Neural progenitor cell (in vitro differentiated cells): Measurements from ENCODE around the gene OR2L13. TPM values are rescaled to one million over a fixed set of nuclear protein-coding genes. Genes with fewer than 3 reads are reported as not detected.

Experiments used
- DNase-seq: peaks from one replicate; pipeline ENCODE4 v3.0.0-alpha.2; 2016; ENCODE audit warnings: low spot score
- H2AFZ ChIP-seq: fragments of 200-600 bp; sonication (generic); replicated peaks from 2 replicates; pipeline ENCODE4 v1.6.1; 2016; ENCODE audit warnings: antibody characterized with exemption
- H3F3A ChIP-seq: fragments of 200-600 bp; sonication (generic); 2 replicates; pipeline ENCODE4 v1.6.1; 2016; ENCODE audit warnings: antibody characterized with exemption, low read depth
- H3K27ac ChIP-seq: fragments of 200-600 bp; sonication (generic); 2 replicates; pipeline ENCODE4 v1.5.1; 2016; ENCODE audit warnings: mild to moderate bottlenecking
- H3K27me3 ChIP-seq: fragments of 200-600 bp; sonication (generic); 2 replicates; pipeline ENCODE4 v1.6.1; 2016; ENCODE audit warnings: mild to moderate bottlenecking, moderate library complexity
- H3K36me3 ChIP-seq: fragments of 200-600 bp; sonication (generic); 2 replicates; pipeline ENCODE4 v1.5.1; 2016
- H3K4me1 ChIP-seq: fragments of 200-600 bp; sonication (generic); 2 replicates; pipeline ENCODE4 v1.6.1; 2016; ENCODE audit warnings: mixed run types
- H3K4me2 ChIP-seq: fragments of 200-600 bp; sonication (generic); 2 replicates; pipeline ENCODE4 v1.6.1; 2016
- H3K4me3 ChIP-seq: fragments of 200-600 bp; sonication (generic); 2 replicates; pipeline ENCODE4 v1.5.1; 2016
- H3K79me2 ChIP-seq: fragments of 200-600 bp; sonication (generic); 2 replicates; pipeline ENCODE4 v1.6.1; 2016; ENCODE audit warnings: low read depth
- H3K9ac ChIP-seq: fragments of 200-600 bp; sonication (generic); 2 replicates; pipeline ENCODE4 v1.6.1; 2016
- H3K9me3 ChIP-seq: fragments of 200-600 bp; sonication (generic); 2 replicates; pipeline ENCODE4 v1.5.1; 2016; ENCODE audit warnings: low read depth
- H4K20me1 ChIP-seq: fragments of 200-600 bp; sonication (generic); 2 replicates; pipeline ENCODE4 v1.6.1; 2016; ENCODE audit warnings: low read depth
- H3K27ac Mint-ChIP-seq: 3 replicates; pipeline ENCODE4 v1.8.0; 2021; ENCODE audit warnings: mixed read lengths
- H3K27me3 Mint-ChIP-seq: 2 replicates; pipeline ENCODE4 v1.8.0; 2022; ENCODE audit warnings: low read depth, mild to moderate bottlenecking, inconsistent platforms, moderate library complexity, mixed read lengths; ENCODE audit not compliant: insufficient read depth
- H3K36me3 Mint-ChIP-seq: 3 replicates; pipeline ENCODE4 v1.8.0; 2021; ENCODE audit warnings: mixed read lengths
- H3K4me1 Mint-ChIP-seq: 3 replicates; pipeline ENCODE4 v1.8.0; 2021; ENCODE audit warnings: mixed read lengths
- H3K4me3 Mint-ChIP-seq: 3 replicates; pipeline ENCODE4 v1.8.0; 2021; ENCODE audit warnings: mild to moderate bottlenecking, moderate library complexity, mixed read lengths
- H3K9me3 Mint-ChIP-seq: 3 replicates; pipeline ENCODE4 v1.8.0; 2020; ENCODE audit warnings: mixed read lengths
- EZH2 ChIP-seq: fragments of 200-600 bp; sonication (generic); IDR thresholded peaks from 2 replicates; pipeline ENCODE4 v1.6.1; 2017; ENCODE audit warnings: antibody characterized with exemption, mild to moderate bottlenecking, moderate library complexity
- EZH2phosphoT487 ChIP-seq: fragments of 200-600 bp; sonication (generic); IDR thresholded peaks from 2 replicates; pipeline ENCODE4 v1.6.1; 2017; ENCODE audit warnings: antibody characterized with exemption
- total RNA-seq: library from RNA; depleted of rRNA; stranded (reverse); fragments of >200 nt; gene quantifications from 2 replicates; pipeline ENCODE4 v1.2.3, GENCODE V29; 2015; ENCODE audit warnings: low replicate concordance
- TF ChIP-seq, protein P1 (sequence below): fragments of 200-600 bp; sonication (generic); IDR thresholded peaks from 2 replicates; pipeline ENCODE4 v1.5.1; 2017; ENCODE audit warnings: antibody characterized with exemption, mild to moderate bottlenecking

Gene OR2L13
- total RNA-seq, 1 donor from 2014 or later, result not detected

DNA sequence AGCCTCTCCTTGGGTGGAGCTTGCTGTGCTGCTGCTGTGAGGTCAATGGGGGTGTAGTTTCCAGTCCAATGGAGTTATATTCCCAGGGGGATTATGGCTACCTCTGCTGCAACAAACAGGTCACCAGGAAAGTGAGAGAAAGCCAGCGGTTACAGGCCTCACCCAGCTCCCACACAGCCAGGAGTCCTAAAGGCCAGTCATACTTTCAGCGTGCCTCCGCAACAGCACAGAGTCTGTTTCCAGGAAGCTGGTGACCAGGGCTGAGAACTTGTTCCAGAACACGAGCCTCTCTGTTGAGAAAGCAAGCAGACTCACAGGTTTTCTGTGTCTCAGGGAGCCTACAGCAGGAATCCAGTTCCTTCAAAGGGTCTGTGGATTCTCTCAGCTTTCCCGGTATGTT, 32.7 kb downstream of the OR2L13 start:
- H3K9me3 ChIP-seq, result peaks cover 35% of the 10 kb centered on the region

DNA sequence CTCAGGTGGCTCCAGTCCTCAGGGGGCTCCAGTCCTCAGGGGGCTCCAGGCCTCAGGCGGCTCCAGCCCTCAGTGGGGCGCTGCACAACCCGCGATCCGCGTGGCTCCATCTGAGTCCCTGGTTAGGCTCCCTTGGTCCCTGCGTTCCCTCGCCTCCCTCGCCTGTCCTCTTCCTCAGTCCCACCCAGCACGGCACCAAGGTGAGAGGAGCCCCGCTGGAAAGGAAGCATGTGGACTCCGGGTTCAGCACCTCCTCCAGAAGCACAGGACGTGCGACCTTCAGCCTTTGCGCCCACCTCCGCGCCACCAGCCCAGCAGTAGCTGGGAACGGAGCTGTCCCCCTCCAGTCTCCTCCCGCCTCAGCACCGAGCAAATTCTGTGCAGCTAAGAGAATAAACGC, 41.8 kb downstream of the OR2L13 start:
- no peak for DNase-seq
- Mint-ChIP-seq H3K9me3 (peaks cover 34% of the 10 kb centered on the region), H3K4me1 (no peaks in the 10 kb centered on the region), H3K27me3 (no peaks in the 10 kb centered on the region), H3K36me3 (no peaks in the 10 kb centered on the region), H3K4me3 (no peak overlapping the region), H3K27ac (no peak overlapping the region)
- H3K4me2 ChIP-seq, result no peak overlapping the region
- TF ChIP-seq, protein P1, sequence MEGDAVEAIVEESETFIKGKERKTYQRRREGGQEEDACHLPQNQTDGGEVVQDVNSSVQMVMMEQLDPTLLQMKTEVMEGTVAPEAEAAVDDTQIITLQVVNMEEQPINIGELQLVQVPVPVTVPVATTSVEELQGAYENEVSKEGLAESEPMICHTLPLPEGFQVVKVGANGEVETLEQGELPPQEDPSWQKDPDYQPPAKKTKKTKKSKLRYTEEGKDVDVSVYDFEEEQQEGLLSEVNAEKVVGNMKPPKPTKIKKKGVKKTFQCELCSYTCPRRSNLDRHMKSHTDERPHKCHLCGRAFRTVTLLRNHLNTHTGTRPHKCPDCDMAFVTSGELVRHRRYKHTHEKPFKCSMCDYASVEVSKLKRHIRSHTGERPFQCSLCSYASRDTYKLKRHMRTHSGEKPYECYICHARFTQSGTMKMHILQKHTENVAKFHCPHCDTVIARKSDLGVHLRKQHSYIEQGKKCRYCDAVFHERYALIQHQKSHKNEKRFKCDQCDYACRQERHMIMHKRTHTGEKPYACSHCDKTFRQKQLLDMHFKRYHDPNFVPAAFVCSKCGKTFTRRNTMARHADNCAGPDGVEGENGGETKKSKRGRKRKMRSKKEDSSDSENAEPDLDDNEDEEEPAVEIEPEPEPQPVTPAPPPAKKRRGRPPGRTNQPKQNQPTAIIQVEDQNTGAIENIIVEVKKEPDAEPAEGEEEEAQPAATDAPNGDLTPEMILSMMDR, result no peak
- TF ChIP-seq EZH2 (no peak), EZH2phosphoT487 (no peak)
- H3K4me1 ChIP-seq, result no peaks in the 10 kb centered on the region
- H3K27ac ChIP-seq, result no peak overlapping the region
- peaks cover 37% of the 10 kb centered on the region for H3K9me3 ChIP-seq
- H2AFZ ChIP-seq, result no peak overlapping the region
- H3K79me2 ChIP-seq, result no peaks in the 10 kb centered on the region
- no peaks in the 10 kb centered on the region for H3K27me3 ChIP-seq
- H4K20me1 ChIP-seq, result no peaks in the 10 kb centered on the region
- no peaks in the 10 kb centered on the region for H3F3A ChIP-seq
- H3K9ac ChIP-seq, result no peak overlapping the region
- no peak overlapping the region for H3K4me3 ChIP-seq
- H3K36me3 ChIP-seq, result no peaks in the 10 kb centered on the region

More for the DNA sequence above, 32.7 kb downstream of the OR2L13 start:
- Mint-ChIP-seq H3K4me1 (no peaks in the 10 kb centered on the region), H3K27ac (no peak overlapping the region), H3K27me3 (no peaks in the 10 kb centered on the region), H3K36me3 (no peaks in the 10 kb centered on the region), H3K9me3 (peaks cover 48% of the 10 kb centered on the region), H3K4me3 (no peak overlapping the region)
- Histone ChIP-seq H3K4me1 (no peaks in the 10 kb centered on the region), H3K4me2 (no peak overlapping the region), H3K79me2 (no peaks in the 10 kb centered on the region), H3K4me3 (no peak overlapping the region), H4K20me1 (no peaks in the 10 kb centered on the region), H3F3A (no peaks in the 10 kb centered on the region), H3K9ac (no peak overlapping the region), H3K27ac (no peak overlapping the region), H2AFZ (no peak overlapping the region), H3K27me3 (no peaks in the 10 kb centered on the region), H3K36me3 (no peaks in the 10 kb centered on the region)
- DNase-seq, result no peak
- TF ChIP-seq EZH2 (no peak), EZH2phosphoT487 (no peak)
- TF ChIP-seq, protein P1, result no peak

DNA sequence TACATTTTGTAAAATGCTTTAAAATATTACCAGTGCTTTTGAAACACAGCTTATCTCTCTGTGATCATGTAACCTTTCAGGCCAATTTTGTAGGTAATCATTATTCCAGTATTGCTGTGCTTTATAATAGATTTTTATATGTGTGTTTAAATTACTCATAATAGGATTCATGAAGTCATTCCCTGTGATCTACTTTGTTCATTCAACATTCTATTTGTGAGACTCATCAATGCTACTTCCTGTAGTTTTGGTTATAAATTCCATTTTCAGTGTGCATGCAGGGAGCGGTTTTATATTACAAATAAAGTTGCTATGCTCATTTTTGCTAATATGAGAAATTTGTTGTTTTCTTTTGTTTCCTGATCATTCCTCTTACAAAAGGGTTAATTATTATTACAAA, 45.9 kb downstream of the OR2L13 start:
- Mint-ChIP-seq H3K27ac (no peak overlapping the region), H3K36me3 (no peaks in the 10 kb centered on the region), H3K4me1 (no peaks in the 10 kb centered on the region), H3K9me3 (peaks cover 36% of the 10 kb centered on the region), H3K4me3 (no peak overlapping the region), H3K27me3 (no peaks in the 10 kb centered on the region)
- TF ChIP-seq, protein P1, result no peak
- TF ChIP-seq EZH2 (no peak), EZH2phosphoT487 (no peak)
- Histone ChIP-seq H3F3A (no peaks in the 10 kb centered on the region), H3K79me2 (no peaks in the 10 kb centered on the region), H3K27me3 (no peaks in the 10 kb centered on the region), H3K9ac (no peak overlapping the region), H2AFZ (no peak overlapping the region), H3K27ac (no peak overlapping the region), H3K36me3 (no peaks in the 10 kb centered on the region), H3K4me3 (no peak overlapping the region), H3K4me1 (no peaks in the 10 kb centered on the region), H3K4me2 (no peak overlapping the region), H3K9me3 (peaks cover 30% of the 10 kb centered on the region), H4K20me1 (no peaks in the 10 kb centered on the region)
- no peak for DNase-seq
